Endothelial cell of umbilical vein (primary cell): ENCODE data around the gene TMEM139. TPM values are rescaled to one million over a fixed set of nuclear protein-coding genes. Genes with fewer than 3 reads are reported as not detected.

Experiments used
- BruUV-seq: library from RNA; stranded (reverse); fragments of 400-500 nt; replicated peaks from 2 replicates; lab custom pipeline; 2021; lab: Mats Ljungman, UMichigan
- CTCF ChIA-PET: fragments of 300-600, 350-600 bp; sonication (Branson Sonifier 250); formaldehyde crosslinking; loops from one replicate; lab custom pipeline; 2021; ENCODE audit warnings: antibody characterized with exemption, inconsistent platforms; lab: Charles Lee
- POLR2A ChIA-PET: fragments of 300-600, 350-600 bp; sonication (Branson Sonifier 250); formaldehyde crosslinking; loops from one replicate; lab custom pipeline; 2021; ENCODE audit warnings: antibody characterized with exemption, inconsistent platforms; lab: Charles Lee
- DNase-seq: peaks from one replicate; pipeline ENCODE4 v3.0.0-alpha.2; 2011; ENCODE audit warnings: low read depth, low spot score
- FAIRE-seq: peaks from 2 replicates; lab custom pipeline; 2011; peaks lifted over from hg19 to GRCh38; lab: Jason Lieb, UNC
- H2AFZ ChIP-seq: 2 replicates; pipeline ENCODE4 v1.6.0; 2012; ENCODE audit warnings: low read depth, low read length, control low read depth, inconsistent platforms
- H3K27ac ChIP-seq: 2 replicates; pipeline ENCODE4 v1.5.1; 2011; ENCODE audit warnings: low read depth, mild to moderate bottlenecking, control low read depth, low read length, moderate library complexity; ENCODE audit not compliant: insufficient read depth
- H3K27me3 ChIP-seq, 2 experiments: 2 replicates each; pipeline versions ENCODE4 v1.6.0 to v1.6.1; 2011; ENCODE audit warnings: low read length in 2 of 2, mixed read lengths in 1 of 2; ENCODE audit not compliant: control insufficient read depth in 2 of 2, insufficient read depth in 2 of 2
- H3K36me3 ChIP-seq, 2 experiments: 2 replicates in 1 of 2; 3 replicates in 1 of 2; pipeline ENCODE4 v1.5.1; 2011; ENCODE audit warnings: low read length in 2 of 2, mild to moderate bottlenecking in 1 of 2, moderate library complexity in 1 of 2; ENCODE audit not compliant: control insufficient read depth in 2 of 2, insufficient read depth in 2 of 2; ENCODE audit errors: extremely low read depth in 1 of 2
- H3K4me1 ChIP-seq: 3 replicates; pipeline ENCODE4 v1.5.1; 2011; ENCODE audit warnings: mild to moderate bottlenecking, low read length; ENCODE audit not compliant: control insufficient read depth, insufficient read depth; ENCODE audit errors: extremely low read depth
- H3K4me2 ChIP-seq: 2 replicates; pipeline ENCODE4 v1.6.1; 2011; ENCODE audit warnings: low read length, control low read depth, mixed read lengths; ENCODE audit not compliant: insufficient read depth
- H3K4me3 ChIP-seq, 3 experiments: fragments of 200-600 bp in 1 of 3; sonication (generic), shearing (Covaris generic) in 1 of 3; replicated peaks in 1 of 3; 2 replicates each; pipeline ENCODE4 v1.5.1; 2011 to 2016; ENCODE audit warnings: control low read depth in 3 of 3, low read length in 3 of 3, mild to moderate bottlenecking in 2 of 3, inconsistent platforms in 1 of 3, low read depth in 1 of 3, moderate library complexity in 1 of 3; ENCODE audit not compliant: insufficient read depth in 1 of 3
- H3K79me2 ChIP-seq: 2 replicates; pipeline ENCODE4 v1.6.0; 2012; ENCODE audit warnings: low read length, inconsistent platforms; ENCODE audit not compliant: control insufficient read depth, insufficient read depth
- H3K9ac ChIP-seq: replicated peaks from 2 replicates; pipeline ENCODE3; 2011; ENCODE audit warnings: low read length, control low read depth; ENCODE audit not compliant: insufficient read depth; ENCODE audit errors: extremely low read depth
- H3K9me1 ChIP-seq: replicated peaks from 3 replicates; pipeline ENCODE4 v1.6.0; 2011; ENCODE audit warnings: mild to moderate bottlenecking, low read length; ENCODE audit not compliant: control insufficient read depth, insufficient read depth; ENCODE audit errors: extremely low read depth
- H3K9me3 ChIP-seq: replicated peaks from 2 replicates; pipeline ENCODE4 v1.5.1; 2012; ENCODE audit warnings: low read length, inconsistent platforms; ENCODE audit not compliant: control insufficient read depth, insufficient read depth
- H4K20me1 ChIP-seq: replicated peaks from 2 replicates; pipeline ENCODE3; 2011; ENCODE audit warnings: mild to moderate bottlenecking, low read length; ENCODE audit not compliant: control insufficient read depth, insufficient read depth; ENCODE audit errors: extremely low read depth
- FOS ChIP-seq: IDR thresholded peaks from 2 replicates; pipeline ENCODE4 v1.6.1; 2011; ENCODE audit warnings: mild to moderate bottlenecking, low read length, moderate library complexity, borderline replicate concordance; ENCODE audit not compliant: insufficient read depth
- GATA2 ChIP-seq: IDR thresholded peaks from 2 replicates; pipeline ENCODE4 v1.7.0; 2011; ENCODE audit warnings: low read depth, mild to moderate bottlenecking, moderate library complexity, mixed read lengths, low read length; ENCODE audit not compliant: insufficient read length, insufficient read depth
- JUN ChIP-seq: IDR thresholded peaks from 2 replicates; pipeline ENCODE4 v1.6.1; 2011; ENCODE audit warnings: borderline replicate concordance, low read depth; ENCODE audit not compliant: insufficient read length, insufficient read depth
- POLR2A ChIP-seq: IDR thresholded peaks from 2 replicates; pipeline ENCODE4 v1.6.1; 2012; ENCODE audit warnings: low read depth, mild to moderate bottlenecking, control low read depth, low read length
- dilution Hi-C: fragments of 300-500 bp; cut with MboI; formaldehyde crosslinking; loops from one replicate; pipeline ENCODE4 v1.15.0; 2019; ENCODE audit warnings: low sequenced_read_pairs; ENCODE audit not compliant: extremely low pct_ligation_motif_present
- intact Hi-C: fragments of 100-400 bp; cut with micrococcal nuclease; formaldehyde crosslinking; loops from one replicate; pipeline ENCODE4 v1.10.0; 2022
- polyA plus RNA-seq, 4 experiments: library from polyadenylated mRNA; depleted of rRNA in 3 of 4; stranded (reverse) in 3 of 4; unstranded in 1 of 4; fragments of >200 nt; gene quantifications; 2 replicates each; pipeline versions ENCODE4 v1.2.1 to v1.2.3, GENCODE V29; 2011 to 2012; ENCODE audit warnings: missing spikeins in 1 of 4
- small RNA-seq: library from RNA; depleted of rRNA; stranded (forward); fragments of <200 nt; gene quantifications from one replicate; pipeline ENCODE3, GENCODE V24; 2012; ENCODE audit warnings: low replicate concordance, low read depth; ENCODE audit not compliant: insufficient read depth, insufficient read length
- total RNA-seq: library from RNA; stranded (reverse); gene quantifications from 2 replicates; pipeline ENCODE4 v1.2.3, GENCODE V29; 2021

TMEM139 gene
- total and polyA plus RNA-seq, 2 donors (not counting 3 experiments of a cell fraction or from before 2014, with no cell fraction given): 0.37 TPM; not detected in 1

DNA sequence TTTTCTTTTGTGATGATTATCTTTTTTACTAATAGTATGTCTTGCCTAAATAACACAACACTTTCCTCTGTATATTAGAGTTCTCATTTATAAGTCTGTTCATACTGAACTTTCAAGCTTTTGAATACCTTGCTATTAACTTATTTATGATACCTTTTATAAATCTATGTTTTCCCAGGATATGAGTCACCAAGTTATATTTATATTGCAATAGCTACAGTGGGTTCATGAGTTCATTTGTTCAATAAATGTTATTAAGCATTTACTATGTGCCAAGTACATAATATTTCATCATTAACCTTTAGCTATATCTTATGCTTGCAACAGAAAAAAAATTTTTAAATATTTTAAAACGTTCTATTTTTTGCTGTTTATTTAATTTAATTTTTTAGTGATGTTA lies 49.5 kb downstream of the TMEM139 start:
- no peak overlapping the region for H3K4me2 ChIP-seq
- H3K9ac ChIP-seq: no peak overlapping the region
- H3K27ac ChIP-seq: no peak overlapping the region
- H4K20me1 ChIP-seq: no peaks in the 10 kb centered on the region
- ChIA-PET CTCF (interaction anchor here (1.1 to 1.8 kb wide), 4 partner anchors 11 to 119 kb away, joined by 3 to 5 read pairs (median 4); no protein-coding TSS in a partner anchor), POLR2A (interaction anchor here (0.7 kb wide), 1 partner anchor 11 kb away, joined by 3 read pairs; no protein-coding TSS in a partner anchor)
- H3K4me1 ChIP-seq: no peaks in the 10 kb centered on the region
- TF ChIP-seq JUN (no peak), POLR2A (no peak), GATA2 (no peak), FOS (peak; percentile 14)
- H3K9me3 ChIP-seq: no peaks in the 10 kb centered on the region
- peaks cover 6 to 7% of the 10 kb centered on the region in 2 experiments for H3K27me3 ChIP-seq
- no peak overlapping the region for H2AFZ ChIP-seq
- H3K9me1 ChIP-seq: no peaks in the 10 kb centered on the region
- intact Hi-C loops (no loop called here), dilution Hi-C loops (no loop called here)
- H3K4me3 ChIP-seq: no peak overlapping the region
- H3K36me3 ChIP-seq: no peaks in the 10 kb centered on the region
- DNase-seq (no peak), FAIRE-seq (no peak)
- no peaks in the 10 kb centered on the region for H3K79me2 ChIP-seq
- BruUV-seq: no TSS peak

DNA sequence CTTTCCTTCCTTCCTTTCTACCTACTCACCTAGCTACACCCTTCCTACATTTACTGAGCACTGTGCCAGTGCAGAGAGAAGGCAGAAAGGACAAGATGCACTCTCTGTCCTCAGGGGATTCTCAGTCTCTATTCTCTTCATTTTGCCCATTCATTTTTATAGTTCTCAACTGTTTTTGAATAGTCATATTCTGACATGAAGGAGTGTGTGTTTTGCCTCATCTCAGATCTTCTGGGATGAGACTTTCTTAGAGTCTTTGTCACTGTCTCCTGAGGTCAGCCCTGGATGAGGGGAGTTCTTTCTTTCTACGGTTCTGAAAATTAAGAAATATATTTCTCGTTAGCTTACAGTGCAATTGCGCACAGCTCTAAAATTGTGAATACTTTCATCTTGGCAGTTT lies 52.5 kb downstream of the TMEM139 start:
- H3K9me3 ChIP-seq: no peaks in the 10 kb centered on the region
- no TSS peak for BruUV-seq
- DNase-seq (no peak), FAIRE-seq (no peak)
- H3K27ac ChIP-seq: no peak overlapping the region
- H3K36me3 ChIP-seq: no peaks in the 10 kb centered on the region
- no peak overlapping the region for H2AFZ ChIP-seq
- dilution Hi-C loops (no loop called here), intact Hi-C loops (no loop called here)
- H3K9me1 ChIP-seq: no peaks in the 10 kb centered on the region
- ChIA-PET POLR2A (interaction anchor here (0.6 kb wide), 1 partner anchor 25 kb away, joined by 6 read pairs; no protein-coding TSS in a partner anchor), CTCF (interaction anchor here (0.8 to 2.0 kb wide), 9 partner anchors 9 to 80 kb away, joined by 3 to 10 read pairs (median 3); no protein-coding TSS in a partner anchor)
- no peak for TF ChIP-seq GATA2
- H3K4me2 ChIP-seq: no peak overlapping the region
- no peaks in the 10 kb centered on the region for H3K4me1 ChIP-seq
- no peak overlapping the region for H3K4me3 ChIP-seq
- H3K9ac ChIP-seq: no peak overlapping the region
- peaks cover 10 to 11% of the 10 kb centered on the region in 2 experiments for H3K27me3 ChIP-seq
- no peaks in the 10 kb centered on the region for H3K79me2 ChIP-seq
- no peaks in the 10 kb centered on the region for H4K20me1 ChIP-seq

Small RNA genes within 50 kb of the gene (small RNA-seq; reads per million reads assigned to genes)
- not detected for gene RN7SL481P
- not detected for gene RN7SL535P

Other genes with a start within 250 kb of the TMEM139 start
- gene OR6V1, start 232.6 kb upstream of the TMEM139 start, total RNA-seq: not detected in 2 replicates
- gene OR6V1, start 232.6 kb upstream of the TMEM139 start, polyA plus RNA-seq: not detected in 2 replicates
- not detected in 2 replicates for gene PIP, start 152.9 kb upstream of the TMEM139 start, total RNA-seq
- not detected in 2 replicates for gene PIP, start 152.9 kb upstream of the TMEM139 start, polyA plus RNA-seq
- not detected in 2 replicates for gene TAS2R39, start 101.5 kb upstream of the TMEM139 start, total RNA-seq
- gene TAS2R39, start 101.5 kb upstream of the TMEM139 start, polyA plus RNA-seq: not detected in 2 replicates
- not detected in 2 replicates for gene TAS2R40, start 62.9 kb upstream of the TMEM139 start, total RNA-seq
- not detected in 2 replicates for gene TAS2R40, start 62.9 kb upstream of the TMEM139 start, polyA plus RNA-seq
- 99.4 and 119 TPM in 2 replicates for gene GSTK1, start 21.5 kb upstream of the TMEM139 start, total RNA-seq
- gene GSTK1, start 21.5 kb upstream of the TMEM139 start, polyA plus RNA-seq: 126 and 132 TPM in 2 replicates
- 57.9 and 61.7 TPM in 2 replicates for gene CASP2, start 3.4 kb downstream of the TMEM139 start, total RNA-seq
- 31.8 and 36.3 TPM in 2 replicates for gene CASP2, start 3.4 kb downstream of the TMEM139 start, polyA plus RNA-seq
- gene CLCN1, start 31.2 kb downstream of the TMEM139 start, total RNA-seq: not detected in 2 replicates
- gene CLCN1, start 31.2 kb downstream of the TMEM139 start, polyA plus RNA-seq: not detected in 2 replicates
- gene FAM131B, start 77.8 kb downstream of the TMEM139 start, total RNA-seq: 1.4 and 1.6 TPM in 2 replicates
- 1.6 and 1.8 TPM in 2 replicates for gene FAM131B, start 77.8 kb downstream of the TMEM139 start, polyA plus RNA-seq
- 533 and 545 TPM in 2 replicates for gene ZYX, start 96.4 kb downstream of the TMEM139 start, total RNA-seq
- gene ZYX, start 96.4 kb downstream of the TMEM139 start, polyA plus RNA-seq: 196 TPM in 2 replicates
- gene EPHA1, start 123.9 kb downstream of the TMEM139 start, total RNA-seq: not detected in 2 replicates
- gene EPHA1, start 123.9 kb downstream of the TMEM139 start, polyA plus RNA-seq: 0.06 and 0.07 TPM in 2 replicates
- not detected in 2 replicates for gene TAS2R60, start 158.5 kb downstream of the TMEM139 start, total RNA-seq
- not detected in 2 replicates for gene TAS2R60, start 158.5 kb downstream of the TMEM139 start, polyA plus RNA-seq
- not detected in 2 replicates for gene TAS2R41, start 192.9 kb downstream of the TMEM139 start, total RNA-seq
- not detected in 2 replicates for gene TAS2R41, start 192.9 kb downstream of the TMEM139 start, polyA plus RNA-seq